ENCODE results near the gene OBSL1.

OBSL1 gene

GRCh38 chr2:219593154-219593553 is 21.8 kb upstream of the OBSL1 start:
- no peaks in the 10 kb centered on the region for H3K36me3 Mint-ChIP-seq (ENCODE audit: low read depth)
- H3K27me3 Mint-ChIP-seq (ENCODE audit: low read depth, poor library complexity), result peaks cover 34% of the 10 kb centered on the region
- no peaks in the 10 kb centered on the region for H3K9me3 Mint-ChIP-seq
- no peak overlapping the region for H3K27ac Mint-ChIP-seq
- H3K4me1 Mint-ChIP-seq, result peaks cover 49% of the 10 kb centered on the region
- H3K4me3 Mint-ChIP-seq, result no peak overlapping the region
- TF ChIP-seq, protein P1, sequence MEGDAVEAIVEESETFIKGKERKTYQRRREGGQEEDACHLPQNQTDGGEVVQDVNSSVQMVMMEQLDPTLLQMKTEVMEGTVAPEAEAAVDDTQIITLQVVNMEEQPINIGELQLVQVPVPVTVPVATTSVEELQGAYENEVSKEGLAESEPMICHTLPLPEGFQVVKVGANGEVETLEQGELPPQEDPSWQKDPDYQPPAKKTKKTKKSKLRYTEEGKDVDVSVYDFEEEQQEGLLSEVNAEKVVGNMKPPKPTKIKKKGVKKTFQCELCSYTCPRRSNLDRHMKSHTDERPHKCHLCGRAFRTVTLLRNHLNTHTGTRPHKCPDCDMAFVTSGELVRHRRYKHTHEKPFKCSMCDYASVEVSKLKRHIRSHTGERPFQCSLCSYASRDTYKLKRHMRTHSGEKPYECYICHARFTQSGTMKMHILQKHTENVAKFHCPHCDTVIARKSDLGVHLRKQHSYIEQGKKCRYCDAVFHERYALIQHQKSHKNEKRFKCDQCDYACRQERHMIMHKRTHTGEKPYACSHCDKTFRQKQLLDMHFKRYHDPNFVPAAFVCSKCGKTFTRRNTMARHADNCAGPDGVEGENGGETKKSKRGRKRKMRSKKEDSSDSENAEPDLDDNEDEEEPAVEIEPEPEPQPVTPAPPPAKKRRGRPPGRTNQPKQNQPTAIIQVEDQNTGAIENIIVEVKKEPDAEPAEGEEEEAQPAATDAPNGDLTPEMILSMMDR (IDR thresholded peaks at IDR 0.05), result no peak
- DNase-seq, result no peak

DNA sequence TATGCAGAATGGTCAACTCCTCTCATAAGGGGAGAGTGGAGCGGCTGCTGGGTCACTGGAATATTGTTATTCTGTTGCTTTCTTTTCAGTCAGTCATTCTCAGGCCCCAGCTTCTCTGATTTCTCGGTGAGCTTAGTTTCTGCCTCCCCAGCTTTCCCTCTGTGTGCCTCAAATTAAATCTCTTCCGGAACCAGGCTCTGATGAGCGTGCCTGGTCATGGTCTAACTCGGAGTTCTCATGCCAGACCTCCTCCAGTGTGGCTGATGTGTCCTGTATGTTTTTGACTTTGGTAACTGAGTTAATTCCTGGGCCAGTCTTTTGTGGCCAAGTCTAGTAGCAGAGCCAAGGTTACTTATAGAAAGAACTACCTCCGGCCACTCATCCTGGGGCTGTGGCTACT is 21.4 kb upstream of the OBSL1 start:
- Mint-ChIP-seq H3K4me1 (peaks cover 47% of the 10 kb centered on the region), H3K27ac (peak overlapping the region; percentile 11), H3K36me3 (ENCODE audit: low read depth) (no peaks in the 10 kb centered on the region), H3K9me3 (no peaks in the 10 kb centered on the region), H3K4me3 (no peak overlapping the region), H3K27me3 (ENCODE audit: low read depth, poor library complexity) (peaks cover 37% of the 10 kb centered on the region)
- TF ChIP-seq, protein P1 (IDR thresholded peaks at IDR 0.05), result no peak
- DNase-seq, result no peak

DNA sequence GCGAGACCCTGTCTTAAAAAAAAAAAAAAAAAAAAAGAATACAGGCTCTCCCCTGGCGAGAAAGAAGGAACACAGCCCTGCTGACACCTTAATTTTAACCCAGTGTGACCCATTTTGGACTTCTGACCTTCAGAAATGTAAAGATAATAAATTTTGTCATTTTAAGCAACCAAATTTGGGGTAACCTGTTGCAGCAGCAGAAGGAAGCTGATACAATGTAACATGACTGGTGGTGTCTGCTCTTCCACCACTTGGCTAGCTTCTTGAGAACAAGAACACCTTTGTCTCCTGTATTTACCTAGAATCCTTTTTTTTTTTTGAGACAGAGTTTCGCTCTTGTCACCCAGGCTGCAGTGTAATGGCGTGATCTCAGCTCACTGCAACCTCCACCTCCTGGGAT is 19.8 kb upstream of the OBSL1 start:
- H3K4me1 Mint-ChIP-seq, result peaks cover 33% of the 10 kb centered on the region
- no peak overlapping the region for H3K4me3 Mint-ChIP-seq
- TF ChIP-seq, protein P1 (IDR thresholded peaks at IDR 0.05), result no peak
- DNase-seq, result no peak
- peaks cover 44% of the 10 kb centered on the region for H3K27me3 Mint-ChIP-seq (ENCODE audit: low read depth, poor library complexity)
- no peaks in the 10 kb centered on the region for H3K9me3 Mint-ChIP-seq
- H3K27ac Mint-ChIP-seq, result no peak overlapping the region
- H3K36me3 Mint-ChIP-seq (ENCODE audit: low read depth), result no peaks in the 10 kb centered on the region

- Mint-ChIP-seq H3K27me3 (ENCODE audit: low read depth, poor library complexity) (peaks cover 41% of the 10 kb centered on the region), H3K9me3 (no peaks in the 10 kb centered on the region)
Measured at GRCh38 chr2:219581346-219581745, 10.0 kb upstream of the OBSL1 start.

GRCh38 chr2:219578811-219579613 is 7.7 kb upstream of the OBSL1 start:
- TF ChIP-seq, protein P1 (IDR thresholded peaks at IDR 0.05), result no peak
- Mint-ChIP-seq H3K4me1 (peaks cover 51% of the 10 kb centered on the region), H3K27me3 (ENCODE audit: low read depth, poor library complexity) (peaks cover 26% of the 10 kb centered on the region), H3K27ac (peak overlapping the region; percentile 3), H3K9me3 (no peaks in the 10 kb centered on the region), H3K4me3 (peak overlapping the region; percentile 51), H3K36me3 (ENCODE audit: low read depth) (no peaks in the 10 kb centered on the region)
- DNase-seq, result no peak

More at GRCh38 chr2:219581346-219581745, 10.0 kb upstream of the OBSL1 start:
- TF ChIP-seq, protein P1 (IDR thresholded peaks at IDR 0.05), result no peak
- DNase-seq, result no peak
- Mint-ChIP-seq H3K36me3 (ENCODE audit: low read depth) (no peaks in the 10 kb centered on the region), H3K27ac (no peak overlapping the region), H3K4me3 (no peak overlapping the region), H3K4me1 (peaks cover 37% of the 10 kb centered on the region)

Measured in nephron progenitor cell (in vitro differentiated cells).